GM12878 (cell line): Measurements from ENCODE around the gene STXBP1.

Source experiments
- CTCF ChIP-seq, 3 experiments: IDR thresholded peaks in 2 of 3; conservative IDR thresholded peaks in 1 of 3; 2 replicates each; pipeline ENCODE4 v1.5.1; 2011; ENCODE audit warnings: low read depth in 3 of 3, low read length in 3 of 3, mild to moderate bottlenecking in 3 of 3, control low read depth in 2 of 3, moderate library complexity in 2 of 3, inconsistent platforms in 1 of 3, mixed read lengths in 1 of 3; ENCODE audit not compliant: control insufficient read depth in 2 of 3, insufficient read depth in 1 of 3; ENCODE audit errors: extremely low read depth in 1 of 3
- EGR1 ChIP-seq, 2 experiments: IDR thresholded peaks; 1 replicate in 1 of 2; 2 replicates in 1 of 2; pipeline ENCODE4 v1.6.1; 2011 to 2012; ENCODE audit warnings: low read depth in 2 of 2, low read length in 2 of 2, borderline replicate concordance in 1 of 2, mild to moderate bottlenecking in 1 of 2, moderate library complexity in 1 of 2
- KDM1A ChIP-seq: fragments of 200-600 bp; sonication (generic); IDR thresholded peaks from 2 replicates; pipeline ENCODE4 v1.6.1; 2016; ENCODE audit warnings: borderline replicate concordance
- MTA3 ChIP-seq: IDR thresholded peaks from 2 replicates; pipeline ENCODE4 v1.6.1; 2012; ENCODE audit warnings: low read length, inconsistent platforms, borderline replicate concordance
- MYC ChIP-seq: IDR thresholded peaks from 2 replicates; pipeline ENCODE4 v1.6.1; 2011; ENCODE audit warnings: mild to moderate bottlenecking, low read length, moderate library complexity, inconsistent platforms; ENCODE audit not compliant: insufficient read depth, insufficient replicate concordance, insufficient read length, severe bottlenecking
- SREBF2 ChIP-seq: IDR thresholded peaks from 2 replicates; pipeline ENCODE4 v1.6.1; 2012; ENCODE audit warnings: mild to moderate bottlenecking, low read length
- SUPT20H ChIP-seq: IDR thresholded peaks from 2 replicates; pipeline ENCODE4 v1.6.1; 2011; ENCODE audit warnings: low read depth, mild to moderate bottlenecking, low read length, moderate library complexity, borderline replicate concordance; ENCODE audit not compliant: control insufficient read depth
- TBL1XR1 ChIP-seq: IDR thresholded peaks from 2 replicates; pipeline ENCODE4 v1.6.1; 2012; ENCODE audit warnings: low read depth, low read length, improper control_type of control experiment
- ZNF217 ChIP-seq: fragments of 450-650 bp; IDR thresholded peaks from 2 replicates; pipeline ENCODE4 v1.6.1; 2017; ENCODE audit warnings: antibody characterized with exemption, mild to moderate bottlenecking
- ZNF274 ChIP-seq: IDR thresholded peaks from one replicate; pipeline ENCODE4 v1.8.0; 2011; ENCODE audit not compliant: insufficient read length, insufficient read depth

- no peak for TF ChIP-seq ZNF217
- no peak for TF ChIP-seq KDM1A
- no peak for TF ChIP-seq MTA3
- TF ChIP-seq SREBF2: no peak
- no peak for TF ChIP-seq TBL1XR1
- TF ChIP-seq ZNF274: no peak
- TF ChIP-seq CTCF (IDR thresholded peaks at IDR 0.05 in 2 of 3, conservative IDR thresholded peaks at IDR 0.05 in 1 of 3; ENCODE audit: control insufficient read depth in 2 of 3, extremely low read depth in 1 of 3, insufficient read depth in 1 of 3, low read depth in 3 of 3, low read length in 3 of 3): no peak
- no peak for TF ChIP-seq SUPT20H
- no peak for TF ChIP-seq EGR1 (IDR thresholded peaks at IDR 0.05; ENCODE audit: borderline replicate concordance in 1 of 2, low read depth in 2 of 2, low read length in 2 of 2)
- TF ChIP-seq MYC: no peak
These were observed 61.2 kb downstream of the STXBP1 start for GRCh38 chr9:127673234-127673633.
